Prostate gland (tissue), 2 donors: Measurements from ENCODE around the gene PLCZ1.

Experiments
- POLR2AphosphoS5 ChIP-seq: sonication (generic); formaldehyde crosslinking; IDR thresholded peaks from one replicate; pipeline ENCODE4 v1.6.1; 2017; ENCODE audit warnings: antibody characterized with exemption
- TF ChIP-seq, protein P1 (sequence below), 4 experiments: fragments of 200-600 bp in 2 of 4; fragments of 450-650 bp in 2 of 4; sonication (generic) in 2 of 4; IDR thresholded peaks; 1 replicate in 3 of 4; 2 replicates in 1 of 4; pipeline ENCODE4 v1.5.1; 2016 to 2019; ENCODE audit warnings: antibody characterized with exemption in 4 of 4, mild to moderate bottlenecking in 2 of 4, moderate library complexity in 2 of 4

DNA sequence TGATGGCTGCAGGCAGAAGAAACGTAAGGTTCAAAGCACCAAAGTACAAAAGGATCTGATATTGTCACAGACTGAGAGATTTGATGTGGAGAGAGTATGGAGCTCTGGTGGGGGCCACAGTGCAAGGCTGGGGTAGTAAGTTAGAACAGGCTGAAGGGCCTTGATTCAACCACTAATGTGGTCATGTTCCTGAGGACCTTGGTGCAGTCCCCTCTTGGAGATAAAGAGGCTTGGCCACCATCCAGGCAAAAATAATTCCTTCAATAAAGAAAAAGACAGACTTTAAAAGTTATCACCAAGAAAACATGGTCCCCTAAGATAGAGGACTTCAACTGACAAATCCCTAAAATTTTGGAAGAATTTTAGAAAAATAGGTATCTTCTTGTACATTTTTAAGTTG is 17.5 kb upstream of the PLCZ1 start:
- TF ChIP-seq, protein P1, sequence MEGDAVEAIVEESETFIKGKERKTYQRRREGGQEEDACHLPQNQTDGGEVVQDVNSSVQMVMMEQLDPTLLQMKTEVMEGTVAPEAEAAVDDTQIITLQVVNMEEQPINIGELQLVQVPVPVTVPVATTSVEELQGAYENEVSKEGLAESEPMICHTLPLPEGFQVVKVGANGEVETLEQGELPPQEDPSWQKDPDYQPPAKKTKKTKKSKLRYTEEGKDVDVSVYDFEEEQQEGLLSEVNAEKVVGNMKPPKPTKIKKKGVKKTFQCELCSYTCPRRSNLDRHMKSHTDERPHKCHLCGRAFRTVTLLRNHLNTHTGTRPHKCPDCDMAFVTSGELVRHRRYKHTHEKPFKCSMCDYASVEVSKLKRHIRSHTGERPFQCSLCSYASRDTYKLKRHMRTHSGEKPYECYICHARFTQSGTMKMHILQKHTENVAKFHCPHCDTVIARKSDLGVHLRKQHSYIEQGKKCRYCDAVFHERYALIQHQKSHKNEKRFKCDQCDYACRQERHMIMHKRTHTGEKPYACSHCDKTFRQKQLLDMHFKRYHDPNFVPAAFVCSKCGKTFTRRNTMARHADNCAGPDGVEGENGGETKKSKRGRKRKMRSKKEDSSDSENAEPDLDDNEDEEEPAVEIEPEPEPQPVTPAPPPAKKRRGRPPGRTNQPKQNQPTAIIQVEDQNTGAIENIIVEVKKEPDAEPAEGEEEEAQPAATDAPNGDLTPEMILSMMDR (IDR thresholded peaks at IDR 0.05) = no peak
- no peak for TF ChIP-seq POLR2AphosphoS5
